Ovary (tissue), 3 donors: ENCODE results near the gene C13orf46.

Experiments used
- POLR2A ChIP-seq: fragments of 450-650 bp; IDR thresholded peaks from one replicate; pipeline ENCODE4 v1.6.1; 2017; ENCODE audit warnings: antibody characterized with exemption, mild to moderate bottlenecking, moderate library complexity
- TF ChIP-seq, protein P1 (sequence below), 3 donors: fragments of 450-650 bp in 2 of 3; fragments of 200-600 bp in 1 of 3; IDR thresholded peaks; one replicate each; pipeline versions ENCODE4 v1.5.1 to v1.8.0; 2016 to 2022; ENCODE audit warnings: antibody characterized with exemption in 3 of 3, mild to moderate bottlenecking in 1 of 3
- donor health status: DM: no; HTN: no; CAD: no.

DNA sequence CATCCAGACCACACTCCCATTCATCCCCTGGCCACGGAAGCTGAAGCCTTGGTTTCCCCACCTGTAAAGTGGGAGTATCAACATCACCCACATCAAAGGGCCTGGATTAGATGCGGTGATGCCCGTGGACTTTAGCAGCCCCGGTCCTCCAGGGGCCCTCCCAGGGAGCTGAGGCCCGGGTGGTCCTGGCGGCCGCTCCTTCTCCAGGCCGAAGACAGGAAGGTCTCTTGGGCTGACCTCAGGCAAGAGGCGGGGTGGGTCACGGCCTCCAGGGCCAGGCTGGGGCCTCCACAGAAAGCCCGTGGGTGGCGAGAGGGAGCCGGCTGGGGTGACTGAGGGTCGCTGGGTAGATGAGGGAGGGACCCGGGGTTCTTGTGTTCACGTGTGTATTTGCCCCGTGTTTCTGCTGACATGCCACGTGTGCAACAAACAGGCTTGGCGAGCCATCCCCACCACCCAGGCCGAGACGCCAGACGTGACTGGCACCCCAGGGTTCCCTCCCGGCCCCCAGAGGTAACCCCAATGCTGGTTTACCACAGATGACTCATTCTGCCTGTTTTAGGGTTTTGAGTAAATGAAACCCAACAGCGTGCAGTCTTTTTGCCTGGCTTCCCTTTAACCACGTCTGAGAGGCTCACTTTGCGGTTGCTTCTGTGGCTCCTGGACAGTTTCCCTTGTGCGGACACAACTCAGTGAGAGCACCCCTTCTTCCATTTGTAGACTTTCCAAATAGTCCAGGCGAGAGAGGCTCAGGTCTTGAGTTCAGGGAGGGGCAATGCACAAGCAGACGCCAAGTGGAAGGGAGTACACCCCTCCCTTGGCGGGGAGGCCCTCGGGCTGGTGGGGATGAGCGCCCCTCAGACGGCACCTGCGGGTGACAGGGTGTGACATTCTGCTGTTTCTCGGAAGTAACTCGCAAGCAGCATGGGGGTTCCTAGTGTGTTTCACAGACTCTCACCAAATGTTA lies 42.9 kb downstream of the C13orf46 start:
- TF ChIP-seq, protein P1, sequence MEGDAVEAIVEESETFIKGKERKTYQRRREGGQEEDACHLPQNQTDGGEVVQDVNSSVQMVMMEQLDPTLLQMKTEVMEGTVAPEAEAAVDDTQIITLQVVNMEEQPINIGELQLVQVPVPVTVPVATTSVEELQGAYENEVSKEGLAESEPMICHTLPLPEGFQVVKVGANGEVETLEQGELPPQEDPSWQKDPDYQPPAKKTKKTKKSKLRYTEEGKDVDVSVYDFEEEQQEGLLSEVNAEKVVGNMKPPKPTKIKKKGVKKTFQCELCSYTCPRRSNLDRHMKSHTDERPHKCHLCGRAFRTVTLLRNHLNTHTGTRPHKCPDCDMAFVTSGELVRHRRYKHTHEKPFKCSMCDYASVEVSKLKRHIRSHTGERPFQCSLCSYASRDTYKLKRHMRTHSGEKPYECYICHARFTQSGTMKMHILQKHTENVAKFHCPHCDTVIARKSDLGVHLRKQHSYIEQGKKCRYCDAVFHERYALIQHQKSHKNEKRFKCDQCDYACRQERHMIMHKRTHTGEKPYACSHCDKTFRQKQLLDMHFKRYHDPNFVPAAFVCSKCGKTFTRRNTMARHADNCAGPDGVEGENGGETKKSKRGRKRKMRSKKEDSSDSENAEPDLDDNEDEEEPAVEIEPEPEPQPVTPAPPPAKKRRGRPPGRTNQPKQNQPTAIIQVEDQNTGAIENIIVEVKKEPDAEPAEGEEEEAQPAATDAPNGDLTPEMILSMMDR (IDR thresholded peaks at IDR 0.05), result no peak
- no peak for TF ChIP-seq POLR2A
